GM12878 (cell line): Measurements from ENCODE around the gene RRP15. TPM values are rescaled to one million over a fixed set of nuclear protein-coding genes. Genes with fewer than 3 reads are reported as not detected.

Experiments
- ATAC-seq: fragments of 200-7000 bp; cut with Tn5 transposase; 3 replicates; pipeline ENCODE4 v1.9.1; 2020; ENCODE audit warnings: mild to moderate bottlenecking, moderate library complexity
- BruUV-seq: library from RNA; stranded (reverse); fragments of 400-500 nt; replicated peaks from 2 replicates; lab custom pipeline; 2021; lab: Mats Ljungman, UMichigan
- CTCF ChIA-PET: fragments of 300-600 bp; sonication (Branson Sonifier 250); formaldehyde crosslinking; extraction: SDS; loops from one replicate; lab custom pipeline; 2021; ENCODE audit warnings: inconsistent platforms; lab: Yijun Ruan, JAX
- POLR2A ChIA-PET: fragments of 350-600 bp; formaldehyde crosslinking; extraction: SDS; loops from one replicate; lab custom pipeline; 2021; ENCODE audit warnings: inconsistent platforms; lab: Charles Lee
- RAD21 ChIA-PET: fragments of 300-600 bp; sonication (Branson Sonifier 250); formaldehyde crosslinking; loops from one replicate; lab custom pipeline; 2023; ENCODE audit warnings: antibody characterized with exemption; ENCODE audit not compliant: unreplicated experiment; lab: Charles Lee
- SMC1A ChIA-PET: fragments of 300-600 bp; sonication (Branson Sonifier 250); formaldehyde crosslinking; loops from one replicate; lab custom pipeline; 2023; ENCODE audit not compliant: unreplicated experiment, uncharacterized antibody; lab: Charles Lee
- DNase-seq: peaks from one replicate; pipeline ENCODE4 v3.0.0-alpha.2; 2011; ENCODE audit warnings: low read depth, low spot score
- FAIRE-seq: peaks from 3 replicates; lab custom pipeline; 2011; peaks lifted over from hg19 to GRCh38; lab: Jason Lieb, UNC
- H2AFZ ChIP-seq: 2 replicates; pipeline ENCODE4 v1.6.0; 2011; ENCODE audit warnings: low read depth, low read length, control low read depth; ENCODE audit not compliant: control insufficient read depth
- H3K27ac ChIP-seq: 2 replicates; pipeline ENCODE4 v1.5.1; 2011; ENCODE audit warnings: control low read depth; ENCODE audit not compliant: control insufficient read depth, insufficient read depth
- H3K27me3 ChIP-seq, 2 experiments: replicated peaks in 1 of 2; 2 replicates each; pipeline versions ENCODE4 v1.6.0 to v1.6.1; 2011; ENCODE audit warnings: low read length in 1 of 2; ENCODE audit not compliant: control insufficient read depth in 2 of 2, insufficient read depth in 2 of 2
- H3K36me3 ChIP-seq, 2 experiments: 2 replicates each; pipeline ENCODE4 v1.5.1; 2011; ENCODE audit warnings: low read length in 1 of 2; ENCODE audit not compliant: control insufficient read depth in 2 of 2, insufficient read depth in 2 of 2
- H3K4me1 ChIP-seq: 2 replicates; pipeline ENCODE4 v1.6.1; 2011; ENCODE audit warnings: mild to moderate bottlenecking, low read length, moderate library complexity, mixed read lengths; ENCODE audit not compliant: control insufficient read depth, insufficient read depth
- H3K4me2 ChIP-seq: 2 replicates; pipeline ENCODE4 v1.6.0; 2011; ENCODE audit warnings: control low read depth; ENCODE audit not compliant: control insufficient read depth, insufficient read depth
- H3K4me3 ChIP-seq: fragments of 200-600 bp; sonication (generic); 2 replicates; pipeline ENCODE4 v1.5.1; 2016
- H3K79me2 ChIP-seq: 2 replicates; pipeline ENCODE4 v1.6.0; 2011; ENCODE audit warnings: low read length; ENCODE audit not compliant: control insufficient read depth, insufficient read depth
- H3K9ac ChIP-seq: 2 replicates; pipeline ENCODE4 v1.8.0; 2011; ENCODE audit warnings: low read length, control low read depth, mixed read lengths; ENCODE audit not compliant: control insufficient read depth, insufficient read depth
- H3K9me3 ChIP-seq: replicated peaks from 3 replicates; pipeline ENCODE4 v1.5.1; 2011; ENCODE audit warnings: mild to moderate bottlenecking, low read length; ENCODE audit not compliant: control insufficient read depth, insufficient read depth
- H4K20me1 ChIP-seq: 2 replicates; pipeline ENCODE4 v1.6.0; 2011; ENCODE audit not compliant: control insufficient read depth, insufficient read depth
- BHLHE40 ChIP-seq, 2 experiments: fragments of 450-650 bp in 1 of 2; IDR thresholded peaks; 2 replicates each; pipeline ENCODE4 v1.6.1; 2011 to 2017; ENCODE audit warnings: low read depth in 2 of 2, borderline replicate concordance in 1 of 2, improper control_type of control experiment in 1 of 2, low read length in 1 of 2, mild to moderate bottlenecking in 1 of 2
- CBX5 ChIP-seq: sonication (generic); IDR thresholded peaks from 2 replicates; pipeline ENCODE4 v1.6.1; 2016; ENCODE audit warnings: low read depth, moderate library complexity, mild to moderate bottlenecking, inconsistent platforms
- CEBPZ ChIP-seq: fragments of 150-350 bp; IDR thresholded peaks from 2 replicates; pipeline ENCODE4 v1.6.1; 2016; ENCODE audit warnings: low read depth, low read length
- E2F8 ChIP-seq: fragments of 450-650 bp; IDR thresholded peaks from 2 replicates; pipeline ENCODE4 v1.6.1; 2018; ENCODE audit warnings: mild to moderate bottlenecking, low read depth, moderate library complexity; ENCODE audit not compliant: partially characterized antibody
- EP300 ChIP-seq, 2 experiments: fragments of 150-350 bp in 1 of 2; IDR thresholded peaks; 2 replicates each; pipeline ENCODE4 v1.6.1; 2011 to 2012; ENCODE audit warnings: low read depth in 2 of 2, low read length in 2 of 2, borderline replicate concordance in 1 of 2, improper control_type of control experiment in 1 of 2, inconsistent platforms in 1 of 2; ENCODE audit not compliant: control insufficient read depth in 1 of 2
- EZH2 ChIP-seq: IDR thresholded peaks from 2 replicates; pipeline ENCODE4 v1.6.1; 2012; ENCODE audit warnings: low read depth, mild to moderate bottlenecking, control low read depth, inconsistent platforms, low read length, borderline replicate concordance; ENCODE audit not compliant: control insufficient read depth
- HDAC2 ChIP-seq: fragments of 200-600 bp; sonication (generic); IDR thresholded peaks from 2 replicates; pipeline ENCODE4 v1.6.1; 2017
- HDGF ChIP-seq: fragments of 450-650 bp; IDR thresholded peaks from 2 replicates; pipeline ENCODE4 v1.6.1; 2016; ENCODE audit warnings: antibody characterized with exemption
- IRF3 ChIP-seq: fragments of 450-650 bp; IDR thresholded peaks from 2 replicates; pipeline ENCODE4 v1.6.1; 2014; ENCODE audit warnings: mild to moderate bottlenecking
- MTA3 ChIP-seq: IDR thresholded peaks from 2 replicates; pipeline ENCODE4 v1.6.1; 2012; ENCODE audit warnings: low read length, inconsistent platforms, borderline replicate concordance
- POLR2AphosphoS2 ChIP-seq: IDR thresholded peaks from 2 replicates; pipeline ENCODE4 v1.6.1; 2011; ENCODE audit warnings: low read depth, mild to moderate bottlenecking, low read length, improper control_type of control experiment, moderate library complexity
- POU2F2 ChIP-seq: IDR thresholded peaks from 3 replicates; pipeline ENCODE4 v1.6.1; 2011; ENCODE audit warnings: low read depth, mild to moderate bottlenecking, low read length, borderline replicate concordance
- RFX5 ChIP-seq: IDR thresholded peaks from 2 replicates; pipeline ENCODE4 v1.6.1; 2011; ENCODE audit warnings: low read depth, low read length, improper control_type of control experiment
- SREBF1 ChIP-seq: IDR thresholded peaks from 2 replicates; pipeline ENCODE4 v1.6.1; 2012; ENCODE audit warnings: mild to moderate bottlenecking, low read length
- TARDBP ChIP-seq: IDR thresholded peaks from 2 replicates; pipeline ENCODE4 v1.6.1; 2016; ENCODE audit warnings: borderline replicate concordance
- YBX1 ChIP-seq: fragments of 450-650 bp; IDR thresholded peaks from 2 replicates; pipeline ENCODE4 v1.6.1; 2016; ENCODE audit warnings: antibody characterized with exemption
- ZNF207 ChIP-seq: fragments of 450-650 bp; IDR thresholded peaks from 2 replicates; pipeline ENCODE4 v1.6.1; 2014; ENCODE audit warnings: antibody characterized with exemption, mild to moderate bottlenecking, borderline replicate concordance
- WGBS: methylation state at CpG from one replicate; pipeline ENCODE4 v1.1.6; 2016; ENCODE audit warnings: low lambda C conversion rate; ENCODE audit not compliant: insufficient replicate concordance, insufficient coverage; ENCODE audit errors: missing lambda C conversion rate; 5-methylcytosine and 5-hydroxymethylcytosine counted together
- in situ Hi-C: fragments of 300-500 bp; cut with MboI; formaldehyde crosslinking; loops from 9 replicates; pipeline ENCODE4 v1.14.3; 2018; ENCODE audit warnings: mixed read lengths
- intact Hi-C: fragments of 100-400 bp; cut with micrococcal nuclease; formaldehyde crosslinking; loops from one replicate; pipeline ENCODE4 v1.14.2; 2022; ENCODE audit not compliant: unreplicated experiment
- polyA plus RNA-seq, 11 experiments: library from polyadenylated mRNA; depleted of rRNA in 4 of 11; unstranded in 6 of 11; stranded (reverse) in 5 of 11; fragments of >200 nt; fragmentation: Nextera tagmentation in 4 of 11; fragmentation: Illumina TruSeq in 1 of 11; extraction: Ambion mirVana in 4 of 11; extraction: Trizol in 1 of 11; gene quantifications; 1 replicate in 1 of 11; 2 replicates in 10 of 11; pipeline versions ENCODE4 v1.2.1 to v1.2.3, GENCODE V29; 2011 to 2016; ENCODE audit warnings: inconsistent platforms in 2 of 11, missing spikeins in 2 of 11, low read depth in 1 of 11
- total RNA-seq, 4 experiments: library from RNA; depleted of rRNA in 3 of 4; stranded (reverse); fragments of >200 nt in 3 of 4; fragmentation: Illumina TruSeq in 1 of 4; extraction: Trizol in 1 of 4; gene quantifications; 2 replicates each; pipeline versions ENCODE4 v1.2.1 to v1.2.3, GENCODE V29; 2013 to 2021

The RRP15 gene
- total and polyA plus RNA-seq, 10 of the 15 experiments (the other 5 are each of a cell fraction or from before 2014, with no cell fraction given), result 5.6 to 37.8 (median 19.1) TPM

GRCh38 chr1:218274511-218274910 lies 10.6 kb upstream of the RRP15 start:
- Histone ChIP-seq H2AFZ (no peak overlapping the region), H3K4me1 (no peaks in the 10 kb centered on the region), H3K27me3 (no peaks in the 10 kb centered on the region; a peak in 1 of 4 replicates), H3K4me2 (no peak overlapping the region), H3K9ac (no peak overlapping the region), H3K4me3 (no peak overlapping the region), H3K27ac (no peak overlapping the region), H3K79me2 (no peaks in the 10 kb centered on the region), H4K20me1 (no peaks in the 10 kb centered on the region), H3K36me3 (no peaks in the 10 kb centered on the region), H3K9me3 (no peaks in the 10 kb centered on the region)
- POLR2A ChIA-PET, result interaction anchor here (0.7 kb wide), 1 partner anchor 12 kb away, joined by 3 read pairs; no protein-coding TSS in a partner anchor
- in situ Hi-C loops (no loop called here), intact Hi-C loops (no loop called here)
- CTCF ChIA-PET, result interaction anchor here (0.6 kb wide), 1 partner anchor 1062 kb away, joined by 3 read pairs; no protein-coding TSS in a partner anchor
- DNase-seq, result no peak
- no TSS peak for BruUV-seq
- no peak for TF ChIP-seq ZNF207
- no peak for TF ChIP-seq YBX1
- TF ChIP-seq CBX5, result no peak
- no peak for TF ChIP-seq CEBPZ
- TF ChIP-seq TARDBP, result no peak
- no peak for TF ChIP-seq BHLHE40 (IDR thresholded peaks at IDR 0.05; ENCODE audit: borderline replicate concordance in 1 of 2, low read depth in 2 of 2, low read length in 1 of 2)
- no peak for TF ChIP-seq EZH2
- no peak for TF ChIP-seq MTA3
- no peak for TF ChIP-seq HDGF
- TF ChIP-seq SREBF1, result no peak
- TF ChIP-seq EP300 (IDR thresholded peaks at IDR 0.05; ENCODE audit: borderline replicate concordance in 1 of 2, control insufficient read depth in 1 of 2, low read depth in 2 of 2, low read length in 2 of 2), result no peak
- TF ChIP-seq RFX5, result no peak
- TF ChIP-seq POU2F2, result no peak
- no peak for TF ChIP-seq HDAC2
- TF ChIP-seq E2F8, result no peak
- TF ChIP-seq IRF3, result no peak
- TF ChIP-seq POLR2AphosphoS2, result no peak
- RAD21 ChIA-PET, result no interaction called here
- SMC1A ChIA-PET, result interaction anchor here (0.9 to 1.3 kb wide), 2 partner anchors 10 to 48 kb away, joined by 3 read pairs; partner anchors contain the start of gene RRP15
- 3% methylated on average over 2 of the region's 2 CpGs for WGBS
- no peak for FAIRE-seq
- ATAC-seq, result no peak
